Loucy (cell line): Measurements from ENCODE around the gene DAP.

Source experiments
- H2AFZ ChIP-seq: fragments of 200-600 bp; sonication (generic); 2 replicates; pipeline ENCODE4 v1.6.0; 2016; ENCODE audit warnings: antibody characterized with exemption, mild to moderate bottlenecking, low read length, moderate library complexity
- H3F3A ChIP-seq: fragments of 200-600 bp; 2 replicates; pipeline ENCODE4 v1.6.0; 2016; ENCODE audit warnings: antibody characterized with exemption, low read depth, mild to moderate bottlenecking
- H3K27me3 ChIP-seq: fragments of 200-600 bp; sonication (generic); 2 replicates; pipeline ENCODE4 v1.6.1; 2014; ENCODE audit warnings: low read length, mild to moderate bottlenecking; ENCODE audit not compliant: insufficient read depth, poor library complexity, severe bottlenecking
- H3K36me3 ChIP-seq: fragments of 200-600 bp; sonication (generic); 2 replicates; pipeline ENCODE4 v1.6.1; 2016; ENCODE audit warnings: low read length; ENCODE audit not compliant: insufficient read depth
- H3K4me1 ChIP-seq: fragments of 200-600 bp; sonication (generic); 2 replicates; pipeline ENCODE4 v1.5.1; 2014; ENCODE audit warnings: low read length, mild to moderate bottlenecking; ENCODE audit not compliant: insufficient read depth, poor library complexity, severe bottlenecking
- H3K4me2 ChIP-seq: fragments of 200-600 bp; sonication (generic); 2 replicates; pipeline ENCODE4 v1.6.0; 2014; ENCODE audit warnings: antibody characterized with exemption, low read length, low read depth, mild to moderate bottlenecking; ENCODE audit not compliant: poor library complexity, severe bottlenecking
- H3K4me3 ChIP-seq: fragments of 200-600 bp; sonication (generic); 2 replicates; pipeline ENCODE4 v1.5.1; 2014; ENCODE audit warnings: low read length, mild to moderate bottlenecking, mixed read lengths; ENCODE audit not compliant: poor library complexity, severe bottlenecking
- H3K79me2 ChIP-seq: fragments of 200-600 bp; sonication (generic); 2 replicates; pipeline ENCODE4 v1.6.1; 2014; ENCODE audit warnings: low read length; ENCODE audit not compliant: insufficient read depth
- H3K9ac ChIP-seq: fragments of 200-600 bp; sonication (generic); 2 replicates; pipeline ENCODE4 v1.6.0; 2014; ENCODE audit warnings: mild to moderate bottlenecking, low read depth, low read length, moderate library complexity; ENCODE audit not compliant: poor library complexity, severe bottlenecking
- H3K9me2 ChIP-seq: fragments of 200-600 bp; sonication (generic); replicated peaks from 2 replicates; pipeline ENCODE4 v1.6.1; 2016; ENCODE audit warnings: low read depth, low read length, mixed read lengths
- H3K9me3 ChIP-seq: fragments of 200-600 bp; sonication (generic); 2 replicates; pipeline ENCODE4 v1.6.1; 2014; ENCODE audit warnings: mild to moderate bottlenecking, antibody characterized with exemption, low read length, low read depth; ENCODE audit not compliant: insufficient read depth
- H4K20me1 ChIP-seq: fragments of 200-600 bp; sonication (generic); 2 replicates; pipeline ENCODE4 v1.6.0; 2014; ENCODE audit warnings: antibody characterized with exemption, low read length, mild to moderate bottlenecking; ENCODE audit not compliant: insufficient read depth, poor library complexity, severe bottlenecking
- EZH2phosphoT487 ChIP-seq: fragments of 200-600 bp; IDR thresholded peaks from 2 replicates; pipeline ENCODE4 v1.6.1; 2018; ENCODE audit warnings: antibody characterized with exemption, mild to moderate bottlenecking, moderate library complexity, borderline replicate concordance
- TF ChIP-seq, protein P1 (sequence below): fragments of 200-600 bp; sonication (generic); conservative IDR thresholded peaks from 2 replicates; pipeline ENCODE4 v1.5.1; 2014; ENCODE audit warnings: mild to moderate bottlenecking, antibody characterized with exemption, low read length

The DAP gene

DNA sequence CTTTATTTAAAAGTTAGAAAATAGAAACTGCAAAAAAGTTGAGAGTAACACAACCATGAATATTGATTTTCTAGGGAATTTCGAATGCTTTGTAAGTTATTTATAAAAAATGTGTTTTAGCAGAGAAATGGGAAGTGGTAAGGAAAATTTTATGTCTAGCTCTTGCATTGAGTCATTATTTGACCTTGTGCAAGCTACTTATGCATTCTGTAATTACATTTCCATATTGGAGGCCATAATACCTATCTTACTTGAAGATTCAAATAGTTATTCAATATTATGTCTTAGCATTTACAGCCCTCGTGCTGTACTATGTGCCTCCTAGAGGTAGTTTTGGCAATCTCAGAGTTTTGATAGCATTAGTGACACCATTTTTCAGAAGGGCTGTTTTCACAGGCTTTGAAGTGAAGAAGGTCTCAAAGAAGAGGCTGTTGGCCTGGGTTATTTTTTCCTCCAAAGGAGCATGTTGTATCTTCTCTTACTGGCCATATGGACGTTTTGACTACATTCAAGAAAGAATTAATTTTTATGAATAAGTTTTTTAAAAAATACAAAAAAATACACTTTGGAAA, 7.4 kb upstream of the DAP start:
- Histone ChIP-seq H2AFZ (no peak overlapping the region), H3K9ac (no peak overlapping the region), H3K4me2 (no peak overlapping the region), H3F3A (no peaks in the 10 kb centered on the region), H3K9me3 (no peaks in the 10 kb centered on the region), H3K27me3 (no peaks in the 10 kb centered on the region), H3K79me2 (no peaks in the 10 kb centered on the region), H4K20me1 (no peaks in the 10 kb centered on the region), H3K4me3 (no peak overlapping the region), H3K4me1 (peaks cover 5% of the 10 kb centered on the region), H3K9me2 (no peaks in the 10 kb centered on the region), H3K36me3 (no peaks in the 10 kb centered on the region)
- TF ChIP-seq, protein P1, sequence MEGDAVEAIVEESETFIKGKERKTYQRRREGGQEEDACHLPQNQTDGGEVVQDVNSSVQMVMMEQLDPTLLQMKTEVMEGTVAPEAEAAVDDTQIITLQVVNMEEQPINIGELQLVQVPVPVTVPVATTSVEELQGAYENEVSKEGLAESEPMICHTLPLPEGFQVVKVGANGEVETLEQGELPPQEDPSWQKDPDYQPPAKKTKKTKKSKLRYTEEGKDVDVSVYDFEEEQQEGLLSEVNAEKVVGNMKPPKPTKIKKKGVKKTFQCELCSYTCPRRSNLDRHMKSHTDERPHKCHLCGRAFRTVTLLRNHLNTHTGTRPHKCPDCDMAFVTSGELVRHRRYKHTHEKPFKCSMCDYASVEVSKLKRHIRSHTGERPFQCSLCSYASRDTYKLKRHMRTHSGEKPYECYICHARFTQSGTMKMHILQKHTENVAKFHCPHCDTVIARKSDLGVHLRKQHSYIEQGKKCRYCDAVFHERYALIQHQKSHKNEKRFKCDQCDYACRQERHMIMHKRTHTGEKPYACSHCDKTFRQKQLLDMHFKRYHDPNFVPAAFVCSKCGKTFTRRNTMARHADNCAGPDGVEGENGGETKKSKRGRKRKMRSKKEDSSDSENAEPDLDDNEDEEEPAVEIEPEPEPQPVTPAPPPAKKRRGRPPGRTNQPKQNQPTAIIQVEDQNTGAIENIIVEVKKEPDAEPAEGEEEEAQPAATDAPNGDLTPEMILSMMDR = no peak; the same call in 1 of the 2 replicates
- TF ChIP-seq EZH2phosphoT487 = no peak

DNA sequence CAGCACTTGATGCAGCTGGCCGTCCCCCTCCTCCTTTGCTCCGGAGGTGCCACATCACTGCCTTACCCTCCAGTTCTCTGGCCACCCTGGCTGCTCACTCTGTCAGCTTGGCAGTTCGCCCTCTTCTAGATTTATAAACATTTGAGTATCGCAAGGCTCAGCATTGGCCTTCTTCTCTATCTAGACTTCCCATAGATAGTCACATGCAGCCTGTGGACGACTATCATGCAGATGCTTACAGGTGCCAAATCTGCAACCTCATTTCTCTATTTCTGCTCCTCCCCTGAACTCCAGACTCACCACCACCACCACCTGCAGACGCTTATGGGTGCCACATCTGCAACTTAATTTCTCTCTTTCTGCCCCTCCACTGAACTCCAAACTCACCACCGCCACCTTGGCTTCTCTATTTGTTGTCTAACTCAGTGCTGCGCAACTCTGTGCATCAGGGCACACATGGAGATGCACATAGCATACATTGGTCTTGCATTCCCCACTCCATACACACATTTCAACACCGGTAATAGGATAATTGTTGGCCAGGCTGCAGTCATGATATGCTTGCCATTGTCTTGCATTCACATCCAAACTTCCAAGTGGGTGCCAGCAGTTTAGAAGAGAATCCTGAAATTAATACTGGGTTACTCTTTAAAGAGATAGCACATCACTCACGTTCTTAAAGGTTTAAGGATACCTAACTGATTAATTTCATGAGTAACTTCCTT, 1.9 kb upstream of the DAP start:
- Histone ChIP-seq H3K9ac (no peak overlapping the region), H3K79me2 (peaks cover 27% of the 10 kb centered on the region), H3F3A (no peaks in the 10 kb centered on the region), H3K36me3 (no peaks in the 10 kb centered on the region), H3K4me3 (no peak overlapping the region), H3K9me2 (no peaks in the 10 kb centered on the region), H3K27me3 (no peaks in the 10 kb centered on the region), H2AFZ (no peak overlapping the region), H3K4me2 (no peak overlapping the region), H4K20me1 (peaks cover 23% of the 10 kb centered on the region), H3K4me1 (peaks cover 37% of the 10 kb centered on the region), H3K9me3 (no peaks in the 10 kb centered on the region)
- TF ChIP-seq EZH2phosphoT487 = no peak
- TF ChIP-seq, protein P1 = no peak

DNA sequence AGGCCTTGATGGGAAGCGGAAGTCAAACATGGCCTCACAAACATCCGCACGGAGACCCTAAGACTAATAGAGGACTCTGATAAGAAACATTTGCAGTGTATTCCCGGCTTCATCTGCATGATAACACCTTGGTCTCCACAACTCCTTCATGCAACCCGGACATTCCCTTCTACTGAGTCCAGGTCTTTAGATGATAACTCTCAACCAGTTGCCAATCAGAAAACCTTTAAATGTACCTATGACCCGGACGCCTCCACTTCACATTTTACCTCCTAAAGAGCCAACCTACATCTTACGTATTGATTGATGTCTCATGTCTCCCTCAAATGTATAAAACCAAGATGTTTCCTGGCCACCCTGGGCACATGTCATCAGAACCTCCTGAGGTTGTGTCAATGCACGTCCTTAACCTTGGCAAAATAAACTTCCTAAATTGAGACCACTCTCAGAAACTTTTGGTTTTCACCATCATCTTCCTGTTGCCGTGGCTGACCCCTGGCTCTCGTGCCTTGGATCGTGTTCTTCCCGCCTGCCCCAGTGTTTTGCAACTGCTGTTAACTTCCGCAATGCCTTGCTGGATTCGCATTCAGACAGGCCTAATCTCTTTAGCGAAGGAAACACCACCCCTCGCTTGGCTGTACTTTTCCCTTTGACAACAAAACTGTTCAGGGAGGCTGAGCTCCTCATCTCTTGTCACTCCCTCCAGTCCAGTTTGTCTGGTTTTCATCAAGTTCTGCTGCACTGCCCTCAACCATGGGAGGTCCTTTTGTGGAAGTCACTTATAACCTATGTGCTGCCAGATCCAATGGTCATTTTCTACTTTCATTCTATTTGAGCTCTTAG, 1.1 kb upstream of the DAP start:
- TF ChIP-seq EZH2phosphoT487 = no peak
- TF ChIP-seq, protein P1 = no peak
- H3K4me2 ChIP-seq = peak overlapping the region; percentile 80
- peaks cover 44% of the 10 kb centered on the region for H3K4me1 ChIP-seq
- no peaks in the 10 kb centered on the region for H3K9me3 ChIP-seq
- peak overlapping the region; percentile 76 for H3K4me3 ChIP-seq
- H3F3A ChIP-seq = no peaks in the 10 kb centered on the region
- H3K9me2 ChIP-seq = no peaks in the 10 kb centered on the region
- H3K27me3 ChIP-seq = no peaks in the 10 kb centered on the region
- peak overlapping the region; percentile 77 for H3K9ac ChIP-seq
- H3K79me2 ChIP-seq = peaks cover 35% of the 10 kb centered on the region
- H2AFZ ChIP-seq = peak overlapping the region; percentile 73
- H3K36me3 ChIP-seq = no peaks in the 10 kb centered on the region
- H4K20me1 ChIP-seq = peaks cover 31% of the 10 kb centered on the region
